OCI-LY3 (cell line): ENCODE measurements around the gene CEBPE.

Experiments
- EZH2phosphoT487 ChIP-seq: fragments of 200-600 bp; shearing (Covaris generic); IDR thresholded peaks from 2 replicates; pipeline ENCODE4 v1.6.1; 2018; ENCODE audit warnings: antibody characterized with exemption, mixed run types, low read depth
- TF ChIP-seq, protein P1 (sequence below): fragments of 200-600, 300-600 bp; sonication (generic); IDR thresholded peaks from 2 replicates; pipeline ENCODE4 v1.5.1; 2014; ENCODE audit warnings: antibody characterized with exemption, low read length, low read depth

DNA sequence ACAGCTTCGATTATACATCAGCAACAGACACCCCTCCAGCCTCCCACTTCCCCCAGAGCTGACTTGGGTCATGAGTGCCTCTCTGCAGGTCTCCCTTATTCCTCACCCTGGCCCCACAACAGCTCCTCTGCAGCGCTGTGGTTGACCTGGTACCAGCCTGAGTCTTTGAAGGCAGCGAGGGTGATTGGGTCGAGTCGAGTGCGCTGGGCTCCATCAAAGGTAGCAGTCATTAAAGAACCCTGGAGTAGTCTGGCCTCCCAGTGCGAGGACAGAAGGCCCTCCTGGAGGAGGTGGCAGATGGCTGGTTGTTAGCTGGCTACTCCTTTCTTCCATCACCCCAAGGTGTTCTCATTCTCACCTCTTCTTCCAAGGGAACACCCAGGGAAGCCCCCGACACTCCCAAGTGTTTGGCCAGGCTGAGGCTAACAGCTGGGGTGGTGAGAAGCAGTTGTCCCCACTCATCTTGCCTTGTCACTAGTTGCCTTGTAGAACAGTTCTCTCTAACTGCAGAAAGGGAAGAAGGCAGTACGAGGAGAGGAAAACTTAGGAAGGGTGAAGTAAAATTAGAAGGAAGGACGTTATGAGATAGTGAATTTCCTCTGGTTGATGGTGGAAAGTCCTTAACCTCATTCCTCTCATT lies 16.9 kb downstream of the CEBPE start:
- TF ChIP-seq, protein P1, sequence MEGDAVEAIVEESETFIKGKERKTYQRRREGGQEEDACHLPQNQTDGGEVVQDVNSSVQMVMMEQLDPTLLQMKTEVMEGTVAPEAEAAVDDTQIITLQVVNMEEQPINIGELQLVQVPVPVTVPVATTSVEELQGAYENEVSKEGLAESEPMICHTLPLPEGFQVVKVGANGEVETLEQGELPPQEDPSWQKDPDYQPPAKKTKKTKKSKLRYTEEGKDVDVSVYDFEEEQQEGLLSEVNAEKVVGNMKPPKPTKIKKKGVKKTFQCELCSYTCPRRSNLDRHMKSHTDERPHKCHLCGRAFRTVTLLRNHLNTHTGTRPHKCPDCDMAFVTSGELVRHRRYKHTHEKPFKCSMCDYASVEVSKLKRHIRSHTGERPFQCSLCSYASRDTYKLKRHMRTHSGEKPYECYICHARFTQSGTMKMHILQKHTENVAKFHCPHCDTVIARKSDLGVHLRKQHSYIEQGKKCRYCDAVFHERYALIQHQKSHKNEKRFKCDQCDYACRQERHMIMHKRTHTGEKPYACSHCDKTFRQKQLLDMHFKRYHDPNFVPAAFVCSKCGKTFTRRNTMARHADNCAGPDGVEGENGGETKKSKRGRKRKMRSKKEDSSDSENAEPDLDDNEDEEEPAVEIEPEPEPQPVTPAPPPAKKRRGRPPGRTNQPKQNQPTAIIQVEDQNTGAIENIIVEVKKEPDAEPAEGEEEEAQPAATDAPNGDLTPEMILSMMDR: no peak
- no peak for TF ChIP-seq EZH2phosphoT487
